ENCODE measurements around the gene CDKN1C. TPM values are rescaled to one million over a fixed set of nuclear protein-coding genes. Genes with fewer than 3 reads are reported as not detected.

CDKN1C gene
- total RNA-seq, 4 donors from 2014 or later, result 4.1 to 54.6 (median 20.8) TPM

DNA sequence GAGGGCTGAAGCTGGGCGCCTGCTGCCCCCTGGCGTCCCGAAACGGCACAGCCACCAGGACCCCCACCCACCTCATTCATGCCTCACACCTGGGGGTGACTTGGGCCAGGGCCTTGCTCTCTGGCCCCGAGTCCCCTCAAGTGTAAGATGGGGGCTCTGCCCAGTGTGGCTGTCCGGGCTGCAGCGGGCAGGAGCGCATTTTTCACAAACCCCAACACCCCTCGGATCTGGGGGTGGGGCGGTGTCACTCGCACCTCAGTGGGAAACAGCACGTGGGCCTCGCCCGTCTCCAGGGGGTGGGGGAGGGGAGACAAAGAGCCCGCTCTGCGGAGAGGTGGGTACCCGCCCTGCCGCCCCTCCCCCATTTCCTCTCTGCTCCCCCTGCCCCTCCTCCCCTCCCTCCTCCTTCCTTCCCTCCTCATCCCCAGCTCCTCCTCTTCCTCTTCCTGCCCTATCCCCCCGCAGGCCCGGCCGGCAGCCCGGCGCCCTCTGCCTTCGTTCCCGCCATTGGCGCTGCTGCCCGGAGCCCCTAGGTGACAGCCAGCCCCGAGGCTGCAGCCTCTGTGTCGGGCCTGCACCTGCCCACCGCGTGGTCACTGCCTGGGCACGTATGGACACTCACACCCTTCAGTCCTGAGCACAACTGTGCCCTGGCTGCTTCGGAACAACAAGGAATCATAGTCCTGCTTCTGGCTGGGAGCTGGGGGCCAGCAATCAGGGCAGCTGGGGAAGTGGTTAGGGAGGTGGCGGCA, 6.8 kb upstream of the CDKN1C start:
- TF ChIP-seq, protein P1, sequence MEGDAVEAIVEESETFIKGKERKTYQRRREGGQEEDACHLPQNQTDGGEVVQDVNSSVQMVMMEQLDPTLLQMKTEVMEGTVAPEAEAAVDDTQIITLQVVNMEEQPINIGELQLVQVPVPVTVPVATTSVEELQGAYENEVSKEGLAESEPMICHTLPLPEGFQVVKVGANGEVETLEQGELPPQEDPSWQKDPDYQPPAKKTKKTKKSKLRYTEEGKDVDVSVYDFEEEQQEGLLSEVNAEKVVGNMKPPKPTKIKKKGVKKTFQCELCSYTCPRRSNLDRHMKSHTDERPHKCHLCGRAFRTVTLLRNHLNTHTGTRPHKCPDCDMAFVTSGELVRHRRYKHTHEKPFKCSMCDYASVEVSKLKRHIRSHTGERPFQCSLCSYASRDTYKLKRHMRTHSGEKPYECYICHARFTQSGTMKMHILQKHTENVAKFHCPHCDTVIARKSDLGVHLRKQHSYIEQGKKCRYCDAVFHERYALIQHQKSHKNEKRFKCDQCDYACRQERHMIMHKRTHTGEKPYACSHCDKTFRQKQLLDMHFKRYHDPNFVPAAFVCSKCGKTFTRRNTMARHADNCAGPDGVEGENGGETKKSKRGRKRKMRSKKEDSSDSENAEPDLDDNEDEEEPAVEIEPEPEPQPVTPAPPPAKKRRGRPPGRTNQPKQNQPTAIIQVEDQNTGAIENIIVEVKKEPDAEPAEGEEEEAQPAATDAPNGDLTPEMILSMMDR (IDR thresholded peaks at IDR 0.05), result peak; percentile 74 to 88 (median 86)
- TF ChIP-seq POLR2A (IDR thresholded peaks at IDR 0.05), result no peak
- no peaks in the 10 kb centered on the region for H3K36me3 ChIP-seq
- no peaks in the 10 kb centered on the region for H3K9me3 ChIP-seq
- peak overlapping the region; percentile 18 to 68 (median 48) for H3K4me3 ChIP-seq
- peaks cover 28 to 43% (median 34%) of the 10 kb centered on the region in 3 donors for H3K4me1 ChIP-seq
- peak overlapping the region; percentile 65 to 79 (median 68) for H3K27ac ChIP-seq
- no peak for DNase-seq
- intact Hi-C loops (cut with DNase I), result no loop called here
- no peaks in the 10 kb centered on the region for H3K27me3 ChIP-seq
- 0% methylated on average over 3 to 9 of the region's 34 CpGs for WGBS, 2 donors

DNA sequence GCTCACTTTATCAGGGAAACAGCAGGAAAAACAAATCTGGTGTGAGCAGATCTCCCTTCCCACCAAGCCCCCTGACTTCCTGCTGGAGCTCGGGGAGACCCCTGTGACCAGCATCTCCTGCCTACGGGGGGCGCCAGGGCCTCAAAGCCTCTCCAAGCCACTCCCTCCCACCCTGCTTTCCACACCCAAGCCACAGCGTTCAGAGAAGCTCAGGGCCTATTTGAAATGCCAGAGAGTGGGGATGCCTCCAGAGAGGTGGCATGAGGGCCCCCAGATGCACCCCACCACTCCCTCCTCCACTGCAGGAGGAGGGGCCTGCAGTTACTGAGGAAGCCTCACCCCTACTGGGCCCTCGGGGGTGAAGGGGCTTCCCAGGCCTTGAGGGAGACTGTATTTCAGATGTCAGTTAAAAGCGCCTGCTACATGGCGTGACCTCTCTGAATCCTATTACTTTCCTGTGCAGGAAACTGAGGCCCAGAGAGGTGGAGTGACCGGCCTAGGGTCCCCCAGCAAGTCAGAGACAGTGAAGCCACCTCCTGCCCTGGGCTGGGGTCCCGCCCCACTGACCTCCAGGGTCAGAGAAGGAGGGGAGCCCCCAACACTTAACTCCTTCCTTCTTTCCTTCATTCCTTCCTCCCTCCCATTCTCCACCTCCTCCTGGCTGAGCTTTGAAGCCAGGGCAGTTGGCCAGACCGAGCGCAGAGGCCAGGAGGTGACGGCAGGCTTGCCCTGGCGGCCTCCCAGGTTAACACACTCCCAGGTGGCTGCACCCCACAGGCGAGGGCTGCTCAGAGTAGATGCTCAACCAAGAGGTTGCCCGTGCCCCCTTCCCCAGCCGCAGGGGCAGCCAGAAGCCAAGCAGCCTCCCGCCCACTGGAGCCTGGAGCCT, 6.0 kb upstream of the CDKN1C start:
- H3K4me3 ChIP-seq, result peak overlapping the region; percentile 18 to 68 (median 48)
- H3K4me1 ChIP-seq, result peaks cover 28 to 51% (median 35%) of the 10 kb centered on the region in 3 donors
- DNase-seq, result no peak
- TF ChIP-seq, protein P1 (IDR thresholded peaks at IDR 0.05), result no peak
- H3K9me3 ChIP-seq, result no peaks in the 10 kb centered on the region
- H3K27ac ChIP-seq, result peak overlapping the region; percentile 65 to 79 (median 68)
- H3K27me3 ChIP-seq, result peaks cover 0 to 4% (median 0%) of the 10 kb centered on the region in 4 donors
- intact Hi-C loops (cut with DNase I), result no loop called here
- H3K36me3 ChIP-seq, result no peaks in the 10 kb centered on the region
- WGBS, 2 donors, result 6 to 36% methylated on average over 6 of the region's 17 CpGs

DNA sequence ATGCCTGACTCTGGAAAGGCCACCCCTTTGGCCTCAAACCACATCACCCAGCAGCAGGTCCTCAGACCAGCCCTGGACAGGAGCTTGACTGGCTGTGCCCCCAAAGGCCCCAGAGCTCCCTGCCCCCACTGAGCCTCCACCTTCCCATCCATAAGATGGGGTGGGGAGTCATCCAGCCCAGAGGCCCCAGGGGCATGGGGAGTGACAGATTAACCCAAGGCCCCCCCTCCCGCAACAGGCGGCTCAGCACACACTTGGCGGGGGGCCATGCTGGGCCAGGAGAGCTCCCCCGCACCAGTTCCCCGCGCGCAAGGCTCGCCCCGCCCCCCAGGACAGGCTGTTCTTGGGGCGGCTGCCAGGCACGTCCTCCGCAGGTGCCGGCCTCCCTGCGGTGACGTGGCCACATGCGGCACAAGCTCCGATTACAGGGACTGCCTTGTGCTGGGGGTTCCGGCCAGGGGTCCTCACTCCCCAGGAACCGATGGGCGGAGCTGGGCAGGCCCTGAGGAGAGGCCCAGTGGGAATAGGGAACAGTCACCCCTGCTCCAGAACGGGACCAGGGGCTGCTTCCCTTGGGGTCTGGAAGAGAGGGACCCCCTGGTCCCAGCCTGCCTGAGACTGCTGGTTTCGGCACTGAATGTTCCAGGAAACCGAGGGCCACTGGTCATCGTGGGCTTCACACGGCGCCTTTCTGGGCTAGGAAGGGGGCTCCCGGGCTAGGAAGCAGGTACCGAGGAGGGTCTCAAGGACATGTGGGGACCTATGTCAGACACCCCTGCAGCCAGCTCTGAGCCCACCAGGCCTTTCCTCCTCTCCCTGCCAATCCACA, 5.1 kb upstream of the CDKN1C start:
- 60% methylated on average over 1 of the region's 28 CpGs; no CpG with 5 or more reads in 1 of the 2 donors for WGBS, 2 donors

DNA sequence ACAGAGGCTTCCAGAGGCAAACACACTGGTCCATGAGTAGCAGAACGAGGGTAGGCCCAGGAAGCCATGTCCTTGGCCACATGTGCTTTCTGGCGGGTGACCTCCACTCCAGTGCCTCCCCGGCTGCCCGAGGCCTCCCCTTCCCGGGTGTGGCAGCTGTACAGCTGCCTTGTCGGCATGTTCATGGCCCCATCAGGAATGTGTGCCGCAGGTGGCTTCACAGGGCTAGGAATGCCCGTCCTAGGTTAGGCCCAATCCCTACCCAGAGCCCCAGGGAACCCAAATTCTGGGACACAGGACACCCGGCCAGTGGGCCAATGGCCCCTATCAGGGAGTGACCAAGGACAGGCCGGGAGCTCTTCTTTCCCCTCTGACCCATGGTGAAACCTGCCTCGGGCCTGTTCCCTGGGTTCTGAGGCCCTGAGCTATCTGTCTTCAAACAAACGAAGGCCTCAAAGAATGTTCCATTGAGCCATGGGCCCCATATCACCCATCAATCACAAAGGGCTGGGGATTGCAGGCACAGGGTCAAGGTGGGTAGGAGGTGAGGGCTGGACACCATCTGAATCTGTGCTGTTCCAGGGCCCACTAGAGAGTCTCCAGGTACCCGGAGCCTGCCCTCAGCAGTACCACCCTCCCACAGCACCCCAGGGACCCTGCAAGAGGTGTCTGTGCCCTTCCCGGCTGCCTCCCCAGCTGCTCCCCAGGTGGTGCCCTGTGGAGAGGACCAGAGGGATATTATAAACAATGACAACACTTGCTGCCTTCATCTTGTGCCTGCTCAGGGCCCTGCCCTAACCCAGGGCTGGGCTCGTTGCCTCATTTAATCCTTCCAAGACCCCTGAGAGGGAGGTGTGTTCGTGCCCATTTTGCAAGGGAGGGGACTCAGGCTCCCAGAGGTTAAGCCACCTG, 4.0 kb upstream of the CDKN1C start:
- peaks cover 31 to 66% (median 45%) of the 10 kb centered on the region in 3 donors for H3K4me1 ChIP-seq
- WGBS, 2 donors, result 80% methylated on average over 2 of the region's 16 CpGs; no CpG with 5 or more reads in 1 of the 2 donors

More for the DNA sequence above, 5.1 kb upstream of the CDKN1C start:
- Histone ChIP-seq H3K36me3 (no peaks in the 10 kb centered on the region), H3K9me3 (no peaks in the 10 kb centered on the region), H3K27ac (peak overlapping the region in 2 of 4 donors; percentile 65 to 71), H3K4me1 (peaks cover 31 to 59% (median 41%) of the 10 kb centered on the region in 3 donors), H3K4me3 (no peak overlapping the region), H3K27me3 (peaks cover 0 to 6% (median 0%) of the 10 kb centered on the region in 4 donors)
- intact Hi-C loops (cut with DNase I), result no loop called here
- no peak for DNase-seq
- TF ChIP-seq POLR2A (IDR thresholded peaks at IDR 0.05), result no peak
- TF ChIP-seq, protein P1 (IDR thresholded peaks at IDR 0.05), result no peak

More for the DNA sequence above, 4.0 kb upstream of the CDKN1C start:
- H3K36me3 ChIP-seq, result no peaks in the 10 kb centered on the region
- no peak overlapping the region for H3K27ac ChIP-seq
- intact Hi-C loops (cut with DNase I), result loop anchor here (2.0 to 5.0 kb wide), 2 partner anchors 357 to 462 kb away; no protein-coding TSS in a partner anchor
- no peak for DNase-seq
- TF ChIP-seq, protein P1 (IDR thresholded peaks at IDR 0.05), result no peak
- no peak overlapping the region for H3K4me3 ChIP-seq
- peaks cover 0 to 13% (median 0%) of the 10 kb centered on the region in 4 donors for H3K27me3 ChIP-seq
- no peaks in the 10 kb centered on the region for H3K9me3 ChIP-seq
